Gastroesophageal sphincter (tissue), 4 donors: ENCODE measurements around the gene COLEC12. TPM values are rescaled to one million over a fixed set of nuclear protein-coding genes. Genes with fewer than 3 reads are reported as not detected.
A peak's percentile ranks its signal among the peaks of the same experiment; 100 is the strongest.

Experiments used
- ATAC-seq: fragments of 150-250 bp; one replicate; pipeline ENCODE4 v1.9.1; 2016; ENCODE audit warnings: mild to moderate bottlenecking, moderate library complexity
- H3K27ac ChIP-seq, 4 donors: fragments of 200-600 bp; sonication (generic) in 3 of 4; 1 replicate in 3 of 4; 2 replicates in 1 of 4; pipeline ENCODE4 v1.5.1; 2016 to 2019
- H3K27me3 ChIP-seq: fragments of 200-600 bp; sonication (generic); one replicate; pipeline ENCODE4 v1.5.1; 2019
- H3K36me3 ChIP-seq, 2 donors: fragments of 200-600 bp; sonication (generic); one replicate each; pipeline ENCODE4 v1.5.1; 2019; ENCODE audit warnings: control low read depth in 1 of 2
- H3K4me1 ChIP-seq, 3 donors: fragments of 200-600 bp; sonication (generic); 1 replicate in 2 of 3; 2 replicates in 1 of 3; pipeline ENCODE4 v1.5.1; 2016 to 2019; ENCODE audit warnings: control low read depth in 2 of 3
- H3K4me3 ChIP-seq, 2 donors: fragments of 200-600 bp; sonication (generic); one replicate each; pipeline ENCODE4 v1.5.1; 2019; ENCODE audit warnings: mild to moderate bottlenecking in 1 of 2, moderate library complexity in 1 of 2
- H3K9me3 ChIP-seq, 3 donors: fragments of 200-600 bp; sonication (generic); one replicate each; pipeline ENCODE4 v1.5.1; 2017 to 2019; ENCODE audit warnings: control low read depth in 2 of 3
- CTCF ChIP-seq, 4 experiments: fragments of 200-600 bp in 2 of 4; fragments of 450-650 bp in 2 of 4; sonication (generic) in 1 of 4; IDR thresholded peaks; one replicate each; pipeline ENCODE4 v1.5.1; 2017 to 2019; ENCODE audit warnings: antibody characterized with exemption in 4 of 4, mild to moderate bottlenecking in 2 of 4, moderate library complexity in 2 of 4
- EP300 ChIP-seq: sonication (generic); formaldehyde crosslinking; IDR thresholded peaks from one replicate; pipeline ENCODE4 v1.6.1; 2017; ENCODE audit warnings: antibody characterized with exemption, mild to moderate bottlenecking
- POLR2A ChIP-seq, 2 donors: fragments of 450-650 bp; IDR thresholded peaks; one replicate each; pipeline ENCODE4 v1.6.1; 2017; ENCODE audit warnings: antibody characterized with exemption in 2 of 2, mild to moderate bottlenecking in 2 of 2, moderate library complexity in 1 of 2
- POLR2AphosphoS5 ChIP-seq: sonication (generic); formaldehyde crosslinking; IDR thresholded peaks from one replicate; pipeline ENCODE4 v1.6.1; 2017; ENCODE audit warnings: antibody characterized with exemption
- WGBS, 2 donors: methylation state at CpG; one replicate each; pipeline ENCODE4 v1.1.5; 2018; ENCODE audit warnings: low coverage in 1 of 2; 5-methylcytosine and 5-hydroxymethylcytosine counted together
- total RNA-seq, 4 donors: library from RNA; depleted of rRNA; stranded (reverse); fragments of >200 nt; gene quantifications; one replicate each; pipeline ENCODE4 v1.1.0, GENCODE V29; 2016

Gene COLEC12
- total RNA-seq, 4 donors from 2014 or later: 21.2 to 40.1 (median 37.1) TPM

GRCh38 chr18:379681-380330 lies 120.7 kb downstream of the COLEC12 start:
- no peaks in the 10 kb centered on the region for H3K36me3 ChIP-seq
- ATAC-seq: peak; percentile 55
- TF ChIP-seq EP300 (no peak), POLR2A (IDR thresholded peaks at IDR 0.05) (no peak), POLR2AphosphoS5 (no peak), CTCF (IDR thresholded peaks at IDR 0.05) (no peak)
- no peaks in the 10 kb centered on the region for H3K27me3 ChIP-seq
- peak overlapping the region in 3 of 4 donors; percentile 42 to 77 (median 75) for H3K27ac ChIP-seq
- no peak overlapping the region for H3K4me3 ChIP-seq
- WGBS, 2 donors: 53 to 58% methylated on average over 10 of the region's 10 CpGs
- H3K9me3 ChIP-seq: no peaks in the 10 kb centered on the region
- H3K4me1 ChIP-seq: peaks cover 5 to 61% (median 18%) of the 10 kb centered on the region in 3 donors

- 37 to 42% methylated on average over 5 to 8 of the region's 8 CpGs for WGBS, 2 donors
Measured at GRCh38 chr18:378079-378478, 122.4 kb downstream of the COLEC12 start.

GRCh38 chr18:377088-377487 lies 123.4 kb downstream of the COLEC12 start:
- Histone ChIP-seq H3K4me3 (no peak overlapping the region), H3K27me3 (no peaks in the 10 kb centered on the region), H3K9me3 (no peaks in the 10 kb centered on the region), H3K27ac (peak overlapping the region; percentile 5 to 77 (median 60)), H3K36me3 (no peaks in the 10 kb centered on the region), H3K4me1 (peaks cover 5 to 81% (median 25%) of the 10 kb centered on the region in 3 donors)
- TF ChIP-seq POLR2AphosphoS5 (no peak), EP300 (no peak), POLR2A (IDR thresholded peaks at IDR 0.05) (no peak), CTCF (IDR thresholded peaks at IDR 0.05) (no peak)
- no peak for ATAC-seq
- 64 to 100% methylated on average over 1 to 4 of the region's 10 CpGs for WGBS, 2 donors

More at GRCh38 chr18:378079-378478, 122.4 kb downstream of the COLEC12 start:
- no peak overlapping the region for H3K4me3 ChIP-seq
- no peaks in the 10 kb centered on the region for H3K36me3 ChIP-seq
- H3K9me3 ChIP-seq: no peaks in the 10 kb centered on the region
- H3K4me1 ChIP-seq: peaks cover 5 to 78% (median 24%) of the 10 kb centered on the region in 3 donors
- TF ChIP-seq POLR2A (IDR thresholded peaks at IDR 0.05) (no peak), POLR2AphosphoS5 (no peak), CTCF (IDR thresholded peaks at IDR 0.05) (no peak), EP300 (no peak)
- H3K27me3 ChIP-seq: no peaks in the 10 kb centered on the region
- peak; percentile 33 for ATAC-seq
- peak overlapping the region in 3 of 4 donors; percentile 71 to 77 (median 75) for H3K27ac ChIP-seq

- peaks cover 5 to 86% (median 31%) of the 10 kb centered on the region in 3 donors for H3K4me1 ChIP-seq
- 17% methylated on average over 3 of the region's 3 CpGs; no CpG with 5 or more reads in 1 of the 2 donors for WGBS, 2 donors
- ATAC-seq: peak; percentile 54
- no peak overlapping the region for H3K4me3 ChIP-seq
- H3K36me3 ChIP-seq: no peaks in the 10 kb centered on the region
- TF ChIP-seq POLR2AphosphoS5 (peak; percentile 11), EP300 (no peak), POLR2A (IDR thresholded peaks at IDR 0.05) (no peak), CTCF (IDR thresholded peaks at IDR 0.05) (no peak)
- H3K27ac ChIP-seq: peak overlapping the region; percentile 5 to 77 (median 60)
- H3K27me3 ChIP-seq: no peaks in the 10 kb centered on the region
- H3K9me3 ChIP-seq: no peaks in the 10 kb centered on the region
Measured at GRCh38 chr18:376311-376710, 124.2 kb downstream of the COLEC12 start.

GRCh38 chr18:374721-375168 lies 125.8 kb downstream of the COLEC12 start:
- TF ChIP-seq POLR2A (IDR thresholded peaks at IDR 0.05): no peak
- TF ChIP-seq EP300: no peak
- TF ChIP-seq POLR2AphosphoS5: peak; percentile 14
- TF ChIP-seq CTCF (IDR thresholded peaks at IDR 0.05): no peak
- H3K4me3 ChIP-seq: no peak overlapping the region
- H3K27me3 ChIP-seq: no peaks in the 10 kb centered on the region
- no peaks in the 10 kb centered on the region for H3K9me3 ChIP-seq
- ATAC-seq: peak; percentile 59
- H3K36me3 ChIP-seq: no peaks in the 10 kb centered on the region
- peaks cover 13 to 97% (median 40%) of the 10 kb centered on the region in 3 donors for H3K4me1 ChIP-seq
- peak overlapping the region; percentile 7 to 77 (median 70) for H3K27ac ChIP-seq
- WGBS, 2 donors: 22 to 60% methylated on average over 1 to 3 of the region's 4 CpGs
